NCI-H2107 treated with DMSO at 0.1 percent for 48 hours (cell line): ENCODE data around the gene SCG3.

Experiments used
- DNase-seq: peaks from one replicate; lab custom pipeline; 2025; ENCODE audit not compliant: unreplicated experiment; lab: John Stamatoyannopoulos, UW

Gene SCG3

GRCh38 chr15:51677452-51677851 lies 3.9 kb upstream of the SCG3 start:
- no peak for DNase-seq

GRCh38 chr15:51678096-51678495 lies 3.2 kb upstream of the SCG3 start:
- DNase-seq, result no peak

DNA sequence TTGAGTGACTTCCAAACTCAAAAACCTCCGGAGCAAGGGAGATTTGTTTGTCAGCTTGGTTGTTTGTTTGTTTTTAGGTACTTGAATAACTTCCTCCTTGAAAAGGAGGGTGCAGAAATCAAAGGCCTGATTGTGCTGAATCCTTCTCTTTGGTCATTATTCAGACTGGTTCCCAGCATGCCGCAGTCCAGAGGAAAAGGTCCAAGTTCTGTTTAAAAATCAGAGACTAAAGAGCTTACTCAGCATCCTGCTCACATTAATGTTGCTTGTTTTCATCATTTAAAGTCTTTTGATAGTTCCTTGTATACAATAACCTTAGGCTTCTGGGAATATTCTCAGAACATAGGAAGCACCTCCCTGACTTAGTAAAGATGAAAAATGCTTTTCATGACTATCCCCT lies 982 bp upstream of the SCG3 start:
- DNase-seq, result no peak

DNA sequence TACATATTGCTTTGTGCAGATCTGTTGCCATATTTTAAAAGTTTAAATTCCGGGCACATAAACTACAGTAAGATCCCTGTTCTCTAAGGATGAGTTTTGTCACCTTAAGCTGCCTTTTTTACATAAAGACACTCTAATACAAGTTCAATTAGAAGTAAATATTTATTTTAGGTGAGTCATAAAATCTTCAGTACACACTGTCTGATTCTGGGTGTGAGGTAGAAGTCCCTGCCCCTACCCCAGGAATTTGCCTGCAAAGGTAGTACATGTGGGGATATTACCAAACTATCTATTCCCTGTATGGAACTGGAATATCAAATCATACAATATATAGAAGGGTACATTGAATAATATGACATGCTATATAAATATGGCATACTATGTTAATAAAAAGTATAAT lies 6.3 kb downstream of the SCG3 start:
- no peak for DNase-seq

DNA sequence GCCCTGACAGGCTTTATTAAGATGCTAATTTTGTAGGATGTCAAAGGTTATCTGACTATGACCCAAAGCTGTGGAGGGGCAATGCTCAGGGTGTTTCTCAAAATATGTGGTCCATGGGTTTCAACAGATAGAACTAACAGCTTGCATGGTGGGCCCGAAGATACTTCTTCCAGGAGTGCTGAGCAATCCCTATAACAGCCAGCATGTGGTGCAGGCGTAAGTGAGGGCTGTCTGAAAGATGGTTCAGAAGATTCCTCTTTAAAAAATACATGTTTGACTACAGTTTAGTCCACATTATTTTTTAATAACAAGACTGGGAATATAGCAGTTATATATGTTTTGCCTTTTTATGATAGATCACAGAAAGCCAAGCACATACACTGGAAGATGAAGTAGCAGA lies 7.6 kb downstream of the SCG3 start:
- DNase-seq, result no peak

DNA sequence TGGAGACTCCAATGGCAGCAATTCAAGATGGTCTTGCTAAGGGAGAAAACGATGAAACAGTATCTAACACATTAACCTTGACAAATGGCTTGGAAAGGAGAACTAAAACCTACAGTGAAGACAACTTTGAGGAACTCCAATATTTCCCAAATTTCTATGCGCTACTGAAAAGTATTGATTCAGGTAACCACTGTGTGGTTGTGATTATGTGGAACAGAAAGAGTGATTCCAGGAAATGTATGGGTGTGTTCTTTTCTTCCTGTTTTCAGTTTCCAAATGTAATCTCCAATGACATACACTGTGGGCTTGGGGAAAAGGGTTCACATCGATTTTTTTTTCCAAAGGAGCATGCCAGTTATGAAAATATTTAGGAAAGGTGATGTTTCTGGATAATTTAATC lies 10.9 kb downstream of the SCG3 start:
- DNase-seq, result no peak

DNA sequence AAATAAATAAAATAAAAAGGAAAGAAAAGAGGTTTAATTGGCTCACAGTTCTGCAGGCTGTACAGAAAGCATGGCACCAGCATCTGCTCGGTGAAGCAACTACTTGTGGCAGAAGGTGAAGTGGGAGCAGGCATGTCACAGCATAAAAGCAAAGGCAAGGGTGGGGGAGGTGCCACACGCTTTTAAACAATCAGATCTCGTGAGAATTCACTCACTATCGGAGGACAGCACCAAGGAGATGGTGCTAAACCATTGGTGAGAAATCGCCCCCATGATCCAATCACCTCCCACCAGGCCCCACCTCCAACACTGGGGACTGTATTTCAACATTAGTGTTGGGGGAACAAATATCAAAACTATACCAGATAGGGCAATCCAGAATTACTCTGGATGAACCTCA lies 15.3 kb downstream of the SCG3 start:
- DNase-seq, result no peak

DNA sequence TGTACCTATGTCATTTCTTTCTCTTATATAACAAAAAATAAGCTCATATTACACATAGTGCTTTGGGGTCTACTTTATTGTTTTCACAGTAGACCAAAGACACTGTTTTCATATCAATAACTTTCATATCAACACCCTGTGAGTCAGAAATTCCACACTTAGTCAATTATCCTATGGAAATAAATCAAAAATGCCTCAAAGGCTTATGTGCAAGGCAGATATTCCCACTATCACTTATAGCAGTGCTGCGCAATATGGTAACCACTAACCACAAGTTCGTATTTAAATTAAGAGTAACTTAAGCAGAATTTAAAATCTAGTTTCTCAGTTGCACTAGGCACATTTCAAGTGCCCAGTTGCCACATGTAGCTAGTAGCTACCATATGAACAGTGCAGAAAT lies 15.9 kb downstream of the SCG3 start:
- no peak for DNase-seq

- DNase-seq, result no peak
Measured at GRCh38 chr15:51699373-51699772, 18.1 kb downstream of the SCG3 start.

GRCh38 chr15:51702710-51703109 lies 21.4 kb downstream of the SCG3 start:
- no peak for DNase-seq

GRCh38 chr15:51706291-51706690 lies 25.0 kb downstream of the SCG3 start:
- DNase-seq, result no peak

- no peak for DNase-seq
Measured at GRCh38 chr15:51706926-51707608, 25.8 kb downstream of the SCG3 start.

DNA sequence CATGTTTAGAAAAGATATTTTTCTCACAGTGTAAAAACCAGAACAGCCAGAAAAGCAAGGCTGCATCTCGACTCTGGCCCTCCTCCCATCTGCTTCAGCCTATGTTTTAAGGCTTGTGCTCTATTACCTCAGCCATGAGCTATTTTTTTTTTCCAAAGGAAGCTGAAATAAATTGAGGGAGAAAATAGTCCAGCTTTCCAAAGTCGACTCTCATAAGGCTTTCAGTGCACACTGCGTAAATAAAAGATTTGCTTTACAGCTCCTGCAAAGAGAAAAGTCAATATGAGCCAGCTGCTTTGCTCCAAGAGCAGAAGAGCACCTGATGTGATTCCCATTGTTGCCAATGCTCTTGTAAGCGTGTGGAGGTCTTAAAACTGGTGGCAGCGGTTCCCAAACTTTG lies 26.7 kb downstream of the SCG3 start:
- no peak for DNase-seq

GRCh38 chr15:51709031-51709430 lies 27.7 kb downstream of the SCG3 start:
- no peak for DNase-seq

DNA sequence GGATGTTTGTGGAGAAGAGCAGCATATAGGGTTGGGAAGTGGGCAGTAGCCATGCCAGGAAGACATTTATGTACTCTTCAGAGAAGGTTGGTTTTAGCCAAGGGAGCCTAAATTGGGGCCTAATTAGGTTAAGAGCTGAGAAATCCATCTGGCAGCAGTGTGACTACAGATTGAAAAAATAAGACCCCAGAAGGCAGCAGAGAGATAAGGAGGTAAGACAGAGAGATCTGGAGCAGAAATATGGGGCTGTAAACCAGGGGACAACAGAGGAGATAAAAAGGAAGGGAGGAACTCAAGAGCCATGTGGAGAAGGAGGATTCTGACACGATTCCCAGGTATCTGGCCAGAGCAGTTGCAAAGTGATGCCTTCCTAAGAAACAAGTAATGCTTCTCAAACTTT lies 32.9 kb downstream of the SCG3 start:
- no peak for DNase-seq

DNA sequence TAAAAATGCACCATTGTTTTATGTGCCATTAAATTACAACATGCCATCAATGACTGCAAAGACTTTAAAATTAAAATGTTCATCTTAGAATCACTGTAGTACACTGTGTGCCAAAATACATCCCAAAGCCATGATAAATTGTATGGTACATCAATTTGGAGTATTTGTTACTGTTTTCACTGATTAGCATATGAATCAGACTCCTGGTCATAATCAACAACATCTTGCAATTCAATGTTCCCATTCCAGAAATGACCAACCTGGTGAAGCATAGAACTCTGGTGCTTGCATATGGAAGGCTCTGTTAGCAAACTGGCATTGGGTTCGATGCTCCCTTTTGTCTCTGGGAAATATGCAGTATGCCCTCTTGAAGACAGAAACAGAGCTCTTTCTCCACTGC lies 33.6 kb downstream of the SCG3 start:
- DNase-seq, result no peak

DNA sequence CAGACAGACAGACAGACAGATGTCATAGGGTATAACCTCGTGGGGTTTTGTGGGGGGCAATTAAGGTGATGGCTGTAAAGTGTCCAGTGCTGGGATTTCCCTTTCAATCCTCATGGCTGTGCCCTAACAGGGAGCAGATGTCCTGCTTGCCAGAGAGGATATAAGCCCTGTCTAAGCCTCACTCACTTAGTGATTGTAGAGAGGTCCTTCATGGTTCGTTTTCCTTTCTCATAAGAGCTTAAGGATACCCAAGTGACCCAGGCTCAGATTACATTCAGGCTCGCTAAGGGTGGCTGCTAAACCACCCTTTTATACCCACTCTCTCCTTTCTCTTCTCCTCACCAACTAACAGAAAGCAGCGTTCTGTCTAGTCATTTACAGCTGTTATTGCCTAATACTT lies 36.9 kb downstream of the SCG3 start:
- peak; percentile 37 for DNase-seq

GRCh38 chr15:51718746-51719145 lies 37.4 kb downstream of the SCG3 start:
- DNase-seq, result no peak

DNA sequence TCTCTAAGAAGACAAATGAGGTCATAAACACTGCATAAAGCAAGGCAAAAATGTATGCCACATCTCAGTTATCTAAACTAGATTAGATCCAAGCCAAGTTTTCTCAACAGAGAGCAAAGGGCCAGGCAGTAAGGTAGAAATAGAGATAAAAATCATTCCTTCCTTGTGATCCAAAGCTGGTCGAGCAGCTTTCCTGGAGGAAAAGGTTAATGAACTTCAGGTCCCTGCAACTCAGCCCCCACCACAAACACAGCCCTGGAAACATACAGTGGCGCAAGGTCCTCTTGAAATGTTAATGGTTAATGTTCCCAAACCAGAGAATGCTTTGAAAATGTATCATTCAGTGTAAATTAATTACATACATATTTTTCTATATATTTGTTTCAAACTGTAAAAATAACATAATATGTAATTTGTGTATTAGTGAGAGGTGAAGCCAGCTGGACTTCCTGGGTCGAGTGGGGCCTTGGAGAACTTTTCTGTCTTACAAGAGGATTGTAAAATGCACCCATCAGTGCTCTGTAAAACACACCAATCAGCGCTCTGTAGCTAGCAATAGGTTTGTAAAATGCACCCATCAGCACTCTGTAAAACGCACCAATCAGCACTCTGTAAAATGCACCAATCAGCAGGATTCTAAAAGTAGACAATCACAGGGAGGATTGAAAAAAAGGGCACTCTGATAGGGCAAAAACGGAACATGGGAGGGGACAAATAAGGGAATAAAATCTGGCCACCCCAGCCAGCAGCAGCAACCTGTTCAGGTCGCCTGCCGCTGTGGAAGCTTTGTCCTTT lies 39.1 kb downstream of the SCG3 start:
- no peak for DNase-seq

DNA sequence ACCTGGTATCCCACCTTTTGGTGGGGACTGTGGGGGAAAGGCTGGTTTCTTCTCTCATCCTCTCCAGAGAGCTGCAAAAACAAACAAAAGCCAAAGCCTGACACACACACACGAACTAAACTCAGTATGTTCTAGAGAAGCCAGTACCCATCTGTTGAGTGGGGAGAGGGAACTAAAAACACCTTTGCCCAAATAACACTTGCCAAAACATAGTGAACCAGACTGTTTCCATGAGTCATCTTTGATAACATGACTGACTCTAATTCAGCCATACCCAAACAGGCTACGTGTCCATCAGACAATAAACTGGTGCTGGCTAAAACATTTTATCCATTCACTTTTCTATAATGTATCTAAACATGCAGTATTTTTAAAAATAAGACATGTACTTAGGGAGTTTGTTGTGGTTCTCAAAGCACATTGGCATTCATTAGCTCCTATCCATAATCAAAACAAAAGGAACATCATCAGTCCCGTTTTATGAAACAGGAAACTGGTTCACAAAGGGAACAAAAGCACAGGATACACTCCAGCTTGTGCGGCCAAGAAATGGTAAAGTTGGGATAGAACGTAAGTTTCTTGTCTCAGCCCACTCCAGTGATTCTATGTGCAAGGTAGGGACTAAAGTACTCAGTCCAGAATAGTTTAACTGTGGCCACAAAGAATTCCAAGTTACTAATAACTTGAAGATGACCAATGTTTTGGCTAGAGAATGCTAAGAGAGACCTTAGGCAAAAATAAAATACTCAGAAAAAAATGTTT lies 40.1 kb downstream of the SCG3 start:
- DNase-seq, result no peak

GRCh38 chr15:51724199-51724598 lies 42.9 kb downstream of the SCG3 start:
- DNase-seq, result no peak

GRCh38 chr15:51724673-51725072 lies 43.4 kb downstream of the SCG3 start:
- DNase-seq, result no peak
